ENCODE results near the gene PSMD9. TPM values are rescaled to one million over a fixed set of nuclear protein-coding genes. Genes with fewer than 3 reads are reported as not detected.

Gene PSMD9
- total RNA-seq, 2 donors from 2014 or later = 41.4 to 50.9 TPM

DNA sequence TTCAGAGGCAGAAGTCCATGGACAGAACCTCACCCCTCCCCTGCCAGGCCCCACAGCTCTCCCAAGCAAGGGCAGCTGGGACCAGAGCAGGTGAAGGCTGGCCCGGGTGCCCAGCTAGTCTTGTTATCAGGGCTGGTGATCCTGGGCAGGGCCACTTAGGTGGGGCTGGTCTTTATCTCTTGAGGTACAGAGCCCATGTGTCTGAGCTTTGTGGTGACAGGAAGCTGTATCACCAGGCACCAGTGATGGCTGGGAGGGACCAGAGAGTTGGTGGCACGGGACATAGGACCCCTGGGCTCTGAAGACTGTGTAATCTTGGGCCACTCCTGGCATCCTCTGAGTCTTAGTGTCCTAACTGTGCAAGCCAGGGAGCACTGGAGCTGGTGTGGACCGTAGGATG is 17.1 kb upstream of the PSMD9 start:
- Mint-ChIP-seq H3K4me3 (no peak overlapping the region), H3K27me3 (ENCODE audit: insufficient read depth) (no peaks in the 10 kb centered on the region), H3K36me3 (ENCODE audit: low read depth) (no peaks in the 10 kb centered on the region), H3K9me3 (no peaks in the 10 kb centered on the region), H3K4me1 (no peaks in the 10 kb centered on the region), H3K27ac (no peak overlapping the region)
- Histone ChIP-seq H3K27ac (ENCODE audit: low read depth, low read length) (no peak overlapping the region), H3K36me3 (ENCODE audit: control insufficient read depth, insufficient read depth, low read length) (no peaks in the 10 kb centered on the region), H3K4me3 (ENCODE audit: low read length) (no peak overlapping the region), H3K4me1 (ENCODE audit: control insufficient read depth, insufficient read depth, low read length) (no peaks in the 10 kb centered on the region), H3K9ac (ENCODE audit: extremely low read depth, low read length, poor library complexity, severe bottlenecking) (no peak overlapping the region), H3K9me3 (ENCODE audit: control insufficient read depth, low read length) (no peaks in the 10 kb centered on the region), H3K27me3 (ENCODE audit: control insufficient read depth, insufficient read depth, low read length, poor library complexity, severe bottlenecking) (no peaks in the 10 kb centered on the region)
- no peak for TF ChIP-seq CTCF (conservative IDR thresholded peaks at IDR 0.05)
- WGBS, 2 experiments (ENCODE audit: insufficient coverage in 1 of 2, insufficient read length in 1 of 2) = 60 to 93% methylated on average over 1 to 3 of the region's 3 CpGs
- no peak for DNase-seq

DNA sequence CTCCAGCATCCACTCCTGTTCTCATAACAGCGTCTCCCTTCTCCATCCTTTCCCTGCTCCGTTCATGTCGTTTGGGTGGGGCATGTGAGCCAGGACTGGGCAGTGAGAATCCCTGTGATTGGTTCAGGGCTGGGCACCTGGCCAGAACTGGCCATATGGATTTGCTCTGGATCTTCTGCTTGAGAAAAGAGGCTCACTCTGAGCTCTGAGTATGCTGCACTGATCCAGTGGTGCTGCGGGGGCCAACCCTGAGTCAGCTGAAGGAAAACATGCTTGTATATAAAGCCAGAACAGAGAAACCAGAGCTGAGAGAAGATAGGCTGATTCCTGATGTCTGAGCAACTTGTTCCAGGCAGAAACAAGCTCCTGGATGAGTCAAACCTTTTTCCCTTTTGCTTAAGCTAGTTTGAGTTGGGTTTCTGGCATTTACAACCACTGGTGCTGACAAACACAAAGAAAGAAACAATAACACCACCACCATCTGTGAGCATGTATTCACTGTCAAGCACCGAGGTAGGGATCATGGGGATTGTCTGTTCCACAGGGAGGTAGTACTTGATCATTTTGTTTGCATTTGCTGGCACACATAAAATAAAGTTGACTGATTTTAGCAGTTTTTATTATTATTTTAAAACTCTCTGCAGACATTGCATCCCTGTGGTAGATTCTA is 15.9 kb upstream of the PSMD9 start:
- Mint-ChIP-seq H3K9me3 (no peaks in the 10 kb centered on the region), H3K27ac (no peak overlapping the region), H3K27me3 (ENCODE audit: insufficient read depth) (peaks cover under 1% of the 10 kb centered on the region), H3K36me3 (ENCODE audit: low read depth) (no peaks in the 10 kb centered on the region), H3K4me3 (no peak overlapping the region), H3K4me1 (no peaks in the 10 kb centered on the region)
- Histone ChIP-seq H3K27me3 (ENCODE audit: control insufficient read depth, insufficient read depth, low read length, poor library complexity, severe bottlenecking) (no peaks in the 10 kb centered on the region), H3K36me3 (ENCODE audit: control insufficient read depth, insufficient read depth, low read length) (no peaks in the 10 kb centered on the region), H3K9ac (ENCODE audit: extremely low read depth, low read length, poor library complexity, severe bottlenecking) (no peak overlapping the region), H3K4me3 (ENCODE audit: low read length) (no peak overlapping the region), H3K9me3 (ENCODE audit: control insufficient read depth, low read length) (no peaks in the 10 kb centered on the region), H3K27ac (ENCODE audit: low read depth, low read length) (no peak overlapping the region), H3K4me1 (ENCODE audit: control insufficient read depth, insufficient read depth, low read length) (no peaks in the 10 kb centered on the region)
- 87 to 90% methylated on average over 4 to 5 of the region's 5 CpGs for WGBS, 2 experiments (ENCODE audit: insufficient coverage in 1 of 2, insufficient read length in 1 of 2)
- no peak for TF ChIP-seq CTCF (conservative IDR thresholded peaks at IDR 0.05)
- DNase-seq = no peak

DNA sequence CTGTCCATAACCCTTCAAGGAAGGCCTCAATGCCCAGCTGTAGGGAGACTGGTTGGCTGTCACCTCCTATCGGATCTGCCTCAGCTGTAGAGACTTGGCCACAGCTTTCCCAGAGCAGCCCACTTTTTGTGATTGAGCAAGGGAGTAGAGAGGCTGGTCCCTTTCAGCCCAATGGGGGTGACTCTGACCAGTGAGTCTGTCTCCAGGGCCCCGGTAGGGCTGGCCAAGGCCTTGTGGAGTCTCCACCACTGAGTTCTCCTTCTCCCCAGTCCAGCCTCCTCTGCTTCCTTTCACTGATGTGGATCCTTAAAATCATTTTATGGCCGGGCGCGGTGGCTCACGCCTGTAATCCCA is 15.4 kb upstream of the PSMD9 start:
- H3K9ac ChIP-seq (ENCODE audit: extremely low read depth, low read length, poor library complexity, severe bottlenecking) = no peak overlapping the region
- no peak overlapping the region for H3K27ac ChIP-seq (ENCODE audit: low read depth, low read length)
- Mint-ChIP-seq H3K27me3 (ENCODE audit: insufficient read depth) (peaks cover 4% of the 10 kb centered on the region), H3K4me3 (no peak overlapping the region), H3K27ac (no peak overlapping the region), H3K36me3 (ENCODE audit: low read depth) (no peaks in the 10 kb centered on the region), H3K9me3 (no peaks in the 10 kb centered on the region), H3K4me1 (no peaks in the 10 kb centered on the region)
- no peaks in the 10 kb centered on the region for H3K9me3 ChIP-seq (ENCODE audit: control insufficient read depth, low read length)
- no peak for TF ChIP-seq CTCF (conservative IDR thresholded peaks at IDR 0.05)
- H3K4me1 ChIP-seq (ENCODE audit: control insufficient read depth, insufficient read depth, low read length) = no peaks in the 10 kb centered on the region
- DNase-seq = no peak
- H3K4me3 ChIP-seq (ENCODE audit: low read length) = no peak overlapping the region
- no peaks in the 10 kb centered on the region for H3K27me3 ChIP-seq (ENCODE audit: control insufficient read depth, insufficient read depth, low read length, poor library complexity, severe bottlenecking)
- no peaks in the 10 kb centered on the region for H3K36me3 ChIP-seq (ENCODE audit: control insufficient read depth, insufficient read depth, low read length)
- WGBS, 2 experiments (ENCODE audit: insufficient coverage in 1 of 2, insufficient read length in 1 of 2) = 78 to 95% methylated on average over 5 to 6 of the region's 6 CpGs

All from endodermal cell (in vitro differentiated cells).